ENCODE data around the gene KDM4B.

The KDM4B gene

GRCh38 chr19:5013761-5014160 is 44.8 kb downstream of the KDM4B start:
- no peak for DNase-seq (ENCODE audit: low spot score)

- no peak for DNase-seq (ENCODE audit: low spot score)
Measured at GRCh38 chr19:5014941-5015340, 46.0 kb downstream of the KDM4B start.

GRCh38 chr19:5016268-5016667 is 47.4 kb downstream of the KDM4B start:
- DNase-seq (ENCODE audit: low spot score) = no peak

- DNase-seq (ENCODE audit: low spot score) = no peak
Measured at GRCh38 chr19:5016781-5017180, 47.9 kb downstream of the KDM4B start.

GRCh38 chr19:5017235-5017634 is 48.3 kb downstream of the KDM4B start:
- no peak for DNase-seq (ENCODE audit: low spot score)

GRCh38 chr19:5018224-5019015 is 49.5 kb downstream of the KDM4B start:
- no peak for DNase-seq (ENCODE audit: low spot score)

- DNase-seq (ENCODE audit: low spot score) = no peak
Measured at GRCh38 chr19:5020368-5020767, 51.5 kb downstream of the KDM4B start.

GRCh38 chr19:5021046-5021445 is 52.1 kb downstream of the KDM4B start:
- no peak for DNase-seq (ENCODE audit: low spot score)

- DNase-seq (ENCODE audit: low spot score) = no peak
Measured at GRCh38 chr19:5022066-5022860, 53.4 kb downstream of the KDM4B start.

- no peak for DNase-seq (ENCODE audit: low spot score)
Measured at GRCh38 chr19:5023128-5023571, 54.2 kb downstream of the KDM4B start.

GRCh38 chr19:5024282-5024681 is 55.4 kb downstream of the KDM4B start:
- no peak for DNase-seq (ENCODE audit: low spot score)

- DNase-seq (ENCODE audit: low spot score) = no peak
Measured at GRCh38 chr19:5025027-5025426, 56.1 kb downstream of the KDM4B start.

GRCh38 chr19:5026706-5027273 is 57.9 kb downstream of the KDM4B start:
- no peak for DNase-seq (ENCODE audit: low spot score)

- no peak for DNase-seq (ENCODE audit: low spot score)
Measured at GRCh38 chr19:5028229-5028886, 59.4 kb downstream of the KDM4B start.

- DNase-seq (ENCODE audit: low spot score) = peak; percentile 80
Measured at GRCh38 chr19:5029596-5029995, 60.7 kb downstream of the KDM4B start.

GRCh38 chr19:5030136-5030820 is 61.4 kb downstream of the KDM4B start:
- DNase-seq (ENCODE audit: low spot score) = no peak

GRCh38 chr19:5030822-5031221 is 61.9 kb downstream of the KDM4B start:
- no peak for DNase-seq (ENCODE audit: low spot score)

- peak; percentile 94 for DNase-seq (ENCODE audit: low spot score)
Measured at GRCh38 chr19:5031231-5032100, 62.6 kb downstream of the KDM4B start.

- DNase-seq (ENCODE audit: low spot score) = no peak
Measured at GRCh38 chr19:5032101-5032967, 63.4 kb downstream of the KDM4B start.

All from ecto neural progenitor cell (in vitro differentiated cells).